Type B pancreatic cell (in vitro differentiated cells): ENCODE measurements around the gene SLC45A3. TPM values are rescaled to one million over a fixed set of nuclear protein-coding genes. Genes with fewer than 3 reads are reported as not detected.

ENCODE experiments used
- DNase-seq: peaks from one replicate; pipeline ENCODE4 v3.0.0; 2021; ENCODE audit warnings: mixed read lengths; ENCODE audit not compliant: unreplicated experiment; ENCODE audit errors: extremely low spot score
- H3K27ac Mint-ChIP-seq: 2 replicates; pipeline ENCODE4 v1.8.0; 2021; ENCODE audit warnings: mild to moderate bottlenecking, mixed read lengths
- H3K27me3 Mint-ChIP-seq: 2 replicates; pipeline ENCODE4 v1.8.0; 2021; ENCODE audit warnings: mixed read lengths
- H3K36me3 Mint-ChIP-seq: 2 replicates; pipeline ENCODE4 v1.8.0; 2021; ENCODE audit warnings: mixed read lengths
- H3K4me1 Mint-ChIP-seq: one replicate; pipeline ENCODE4 v1.8.0; 2021; ENCODE audit warnings: mixed read lengths; ENCODE audit not compliant: unreplicated experiment
- H3K4me3 Mint-ChIP-seq: 2 replicates; pipeline ENCODE4 v1.8.0; 2021; ENCODE audit warnings: mild to moderate bottlenecking, mixed read lengths
- H3K9me3 Mint-ChIP-seq: 2 replicates; pipeline ENCODE4 v1.8.0; 2021; ENCODE audit warnings: mixed read lengths
- total RNA-seq: library from RNA; stranded (reverse); gene quantifications from 2 replicates; pipeline ENCODE4 v1.2.1, GENCODE V29; 2021; ENCODE audit warnings: low replicate concordance
- TF ChIP-seq, protein P1 (sequence below): fragments of 200-600 bp; sonication (generic); conservative IDR thresholded peaks from 2 replicates; pipeline ENCODE4 v1.5.0; 2021; ENCODE audit warnings: antibody characterized with exemption, mild to moderate bottlenecking

Gene SLC45A3
- total RNA-seq, 1 donor from 2014 or later = 4.2 TPM

DNA sequence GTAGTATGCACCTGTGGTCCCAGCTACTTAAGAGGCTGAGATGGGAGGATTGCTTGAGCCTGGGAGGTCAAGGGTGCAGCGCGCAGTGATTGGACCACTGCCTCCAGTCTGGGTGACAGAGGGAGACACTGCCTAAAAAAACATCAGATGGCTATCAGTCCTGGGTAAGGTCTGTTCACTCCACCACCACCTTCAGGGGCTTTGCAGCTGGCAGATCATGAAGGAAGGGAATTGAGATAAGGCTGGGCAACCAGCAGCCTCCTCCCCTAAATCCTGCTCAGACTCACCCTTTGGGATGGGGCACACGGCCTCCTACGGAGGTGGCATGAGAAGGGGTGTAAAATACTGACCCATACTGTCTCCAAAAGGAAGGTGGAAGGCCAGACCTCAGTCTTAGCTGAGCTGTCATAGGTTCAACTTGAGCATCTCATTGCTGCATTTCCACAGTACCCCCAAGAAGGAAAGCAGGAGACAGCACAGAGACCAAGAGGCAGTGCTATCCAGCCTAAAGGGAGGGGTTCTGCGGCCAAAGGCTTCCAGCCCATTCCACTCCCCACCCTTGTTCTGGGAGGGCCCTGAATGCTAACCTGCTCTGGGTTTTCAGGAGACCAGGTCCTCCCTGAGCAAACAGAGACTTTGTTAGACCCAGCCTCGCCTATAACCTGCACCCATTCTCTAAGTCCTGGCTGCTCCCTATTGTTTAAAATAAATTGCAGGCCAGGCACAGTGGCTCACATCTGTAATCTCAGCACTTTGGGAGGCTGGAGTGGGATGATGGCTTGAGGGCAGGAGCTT is 13.7 kb downstream of the SLC45A3 start:
- DNase-seq = no peak
- H3K4me3 Mint-ChIP-seq = no peak overlapping the region
- no peak overlapping the region for H3K27ac Mint-ChIP-seq
- H3K9me3 Mint-ChIP-seq = no peaks in the 10 kb centered on the region
- H3K4me1 Mint-ChIP-seq = peaks cover 27% of the 10 kb centered on the region
- TF ChIP-seq, protein P1, sequence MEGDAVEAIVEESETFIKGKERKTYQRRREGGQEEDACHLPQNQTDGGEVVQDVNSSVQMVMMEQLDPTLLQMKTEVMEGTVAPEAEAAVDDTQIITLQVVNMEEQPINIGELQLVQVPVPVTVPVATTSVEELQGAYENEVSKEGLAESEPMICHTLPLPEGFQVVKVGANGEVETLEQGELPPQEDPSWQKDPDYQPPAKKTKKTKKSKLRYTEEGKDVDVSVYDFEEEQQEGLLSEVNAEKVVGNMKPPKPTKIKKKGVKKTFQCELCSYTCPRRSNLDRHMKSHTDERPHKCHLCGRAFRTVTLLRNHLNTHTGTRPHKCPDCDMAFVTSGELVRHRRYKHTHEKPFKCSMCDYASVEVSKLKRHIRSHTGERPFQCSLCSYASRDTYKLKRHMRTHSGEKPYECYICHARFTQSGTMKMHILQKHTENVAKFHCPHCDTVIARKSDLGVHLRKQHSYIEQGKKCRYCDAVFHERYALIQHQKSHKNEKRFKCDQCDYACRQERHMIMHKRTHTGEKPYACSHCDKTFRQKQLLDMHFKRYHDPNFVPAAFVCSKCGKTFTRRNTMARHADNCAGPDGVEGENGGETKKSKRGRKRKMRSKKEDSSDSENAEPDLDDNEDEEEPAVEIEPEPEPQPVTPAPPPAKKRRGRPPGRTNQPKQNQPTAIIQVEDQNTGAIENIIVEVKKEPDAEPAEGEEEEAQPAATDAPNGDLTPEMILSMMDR = no peak
- peaks cover 5% of the 10 kb centered on the region for H3K27me3 Mint-ChIP-seq
- H3K36me3 Mint-ChIP-seq = no peaks in the 10 kb centered on the region

DNA sequence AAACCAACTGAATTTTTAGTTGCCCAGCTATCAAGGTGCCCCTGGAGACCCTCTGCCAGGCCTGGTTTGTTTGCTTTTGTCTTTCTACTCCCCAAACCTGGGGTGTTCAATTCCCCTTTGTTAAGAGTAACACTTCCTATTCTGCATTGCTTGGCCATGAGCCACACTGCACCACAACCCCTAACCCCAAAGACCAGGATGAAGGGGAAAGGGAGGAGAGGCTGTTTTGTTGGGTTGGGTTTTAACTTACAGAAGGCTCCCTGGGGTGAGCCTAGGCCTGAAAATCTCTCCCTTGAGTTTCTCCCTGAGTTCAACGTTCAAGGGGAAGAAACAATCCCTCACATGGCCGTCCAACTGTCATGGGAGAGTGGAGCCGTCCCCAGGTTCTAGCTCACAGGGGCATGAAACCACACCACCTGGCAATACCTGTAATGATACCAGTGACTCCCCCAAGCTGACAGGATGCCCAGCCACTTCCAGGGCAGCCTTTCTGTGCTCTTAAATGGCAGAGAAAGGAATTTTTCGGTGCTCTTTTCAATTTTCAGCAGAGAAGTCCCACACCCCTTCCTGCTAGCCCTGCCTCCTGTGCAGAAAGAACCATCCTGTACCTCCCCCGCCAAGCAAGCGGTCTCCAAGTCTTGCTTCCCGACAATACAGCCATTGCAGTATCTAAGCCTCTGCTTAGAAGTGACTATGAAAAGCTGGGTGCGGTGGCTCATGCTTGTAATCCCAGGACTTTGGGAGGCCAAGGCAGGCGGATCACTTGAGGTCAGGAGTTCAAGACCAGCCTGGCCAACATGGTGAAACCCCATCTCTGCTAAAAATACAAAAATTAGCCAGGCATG is 14.9 kb downstream of the SLC45A3 start:
- no peak overlapping the region for H3K4me3 Mint-ChIP-seq
- H3K27ac Mint-ChIP-seq = no peak overlapping the region
- H3K4me1 Mint-ChIP-seq = peaks cover 30% of the 10 kb centered on the region
- DNase-seq = no peak
- no peaks in the 10 kb centered on the region for H3K36me3 Mint-ChIP-seq
- H3K27me3 Mint-ChIP-seq = peaks cover 5% of the 10 kb centered on the region
- TF ChIP-seq, protein P1 = no peak
- H3K9me3 Mint-ChIP-seq = no peaks in the 10 kb centered on the region

DNA sequence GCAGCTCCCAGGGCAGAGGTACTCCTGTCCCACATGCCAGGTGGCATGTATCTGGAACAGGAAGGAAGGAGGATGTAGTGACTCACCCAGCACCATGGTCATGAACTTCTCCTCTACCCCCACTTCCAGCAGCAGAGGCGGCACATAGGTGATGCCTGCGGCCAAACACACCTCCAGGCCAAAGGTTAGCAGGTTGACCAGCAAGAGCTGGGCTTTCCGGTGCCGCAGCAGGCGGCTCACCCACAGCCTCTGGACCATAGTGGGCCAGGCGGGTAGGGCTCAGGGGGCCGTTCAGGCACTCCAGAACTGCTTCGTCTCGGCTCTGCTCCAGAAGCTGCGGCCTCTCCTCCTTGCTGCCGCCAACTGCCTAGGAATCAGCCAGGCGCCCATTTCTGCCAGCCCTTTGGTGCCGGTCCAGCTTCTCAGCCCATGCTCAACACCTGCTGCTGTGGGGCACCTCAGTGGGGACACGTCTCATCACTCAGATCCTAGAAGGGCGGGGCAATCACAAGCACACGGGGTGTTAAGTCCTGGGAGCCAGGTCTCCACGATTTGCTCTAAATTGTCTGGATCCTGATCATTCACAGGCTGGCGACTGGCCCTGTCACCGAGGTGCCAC is 15.8 kb downstream of the SLC45A3 start:
- no peaks in the 10 kb centered on the region for H3K9me3 Mint-ChIP-seq
- no peak overlapping the region for H3K4me3 Mint-ChIP-seq
- H3K36me3 Mint-ChIP-seq = no peaks in the 10 kb centered on the region
- H3K4me1 Mint-ChIP-seq = peaks cover 27% of the 10 kb centered on the region
- TF ChIP-seq, protein P1 = no peak
- no peak overlapping the region for H3K27ac Mint-ChIP-seq
- DNase-seq = no peak
- peaks cover 5% of the 10 kb centered on the region for H3K27me3 Mint-ChIP-seq

DNA sequence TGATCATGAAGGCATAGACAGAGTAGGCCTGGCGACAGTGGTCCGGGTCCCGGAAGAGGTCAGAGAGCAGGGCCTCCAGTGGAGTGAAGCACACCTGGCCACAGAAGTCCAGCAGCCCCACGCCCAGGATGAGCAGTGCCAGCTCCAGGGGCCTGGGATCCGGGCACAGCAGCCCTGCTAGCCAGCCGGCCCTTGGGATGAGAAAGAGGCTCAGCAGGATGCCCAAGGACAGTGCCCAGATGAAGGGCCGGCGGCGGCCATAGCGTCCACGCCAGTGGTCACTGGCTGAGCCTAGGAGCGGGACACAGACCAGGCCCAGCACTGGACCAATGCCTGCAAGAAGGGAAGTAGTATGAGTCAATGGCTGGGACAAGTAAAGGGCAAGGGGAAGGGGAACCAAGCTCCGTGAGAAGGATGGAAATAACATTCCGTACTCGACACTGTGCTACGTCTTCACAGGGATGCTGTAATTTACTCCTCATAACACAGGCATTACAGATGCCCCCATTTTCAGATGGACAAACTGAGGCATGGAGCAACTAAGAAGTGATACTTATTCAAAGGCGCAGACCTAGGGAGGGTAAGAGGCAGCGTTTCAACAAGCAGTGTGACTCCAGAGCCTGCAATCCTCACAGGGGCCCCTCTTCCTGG is 16.9 kb downstream of the SLC45A3 start:
- no peaks in the 10 kb centered on the region for H3K9me3 Mint-ChIP-seq
- TF ChIP-seq, protein P1 = no peak
- H3K36me3 Mint-ChIP-seq = no peaks in the 10 kb centered on the region
- no peak for DNase-seq
- no peak overlapping the region for H3K4me3 Mint-ChIP-seq
- peaks cover 25% of the 10 kb centered on the region for H3K4me1 Mint-ChIP-seq
- H3K27me3 Mint-ChIP-seq = peaks cover 4% of the 10 kb centered on the region
- no peak overlapping the region for H3K27ac Mint-ChIP-seq

DNA sequence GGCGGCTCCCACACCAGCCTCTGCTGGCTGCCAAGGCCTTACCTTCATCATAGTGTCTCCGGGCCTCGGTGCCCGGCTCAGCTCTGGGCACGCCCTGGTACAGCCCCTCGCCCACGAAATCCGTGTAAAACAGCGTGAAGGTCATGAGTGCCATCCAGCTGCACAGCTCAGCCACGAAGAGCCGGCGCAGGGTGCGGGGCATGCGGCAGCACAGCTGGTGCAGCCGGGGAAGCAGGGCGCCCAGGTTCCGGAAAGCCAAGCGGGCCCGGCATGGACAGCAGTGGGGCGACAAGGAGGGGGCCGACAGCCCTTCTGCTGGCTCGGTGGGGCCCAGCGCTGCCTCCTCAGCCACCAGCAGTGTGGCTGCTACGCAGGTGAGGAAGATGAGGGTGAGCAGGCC is 17.5 kb downstream of the SLC45A3 start:
- H3K36me3 Mint-ChIP-seq = no peaks in the 10 kb centered on the region

More for the DNA sequence above, 17.5 kb downstream of the SLC45A3 start:
- Mint-ChIP-seq H3K4me3 (no peak overlapping the region), H3K9me3 (no peaks in the 10 kb centered on the region), H3K27ac (no peak overlapping the region), H3K27me3 (no peaks in the 10 kb centered on the region), H3K4me1 (peaks cover 20% of the 10 kb centered on the region)
- TF ChIP-seq, protein P1 = no peak
- DNase-seq = no peak
